H1 (cell line): ENCODE measurements around the gene MACROD1. TPM values are rescaled to one million over a fixed set of nuclear protein-coding genes. Genes with fewer than 3 reads are reported as not detected.

Experiments
- KDM5A ChIP-seq: fragments of 200-600 bp; IDR thresholded peaks from 2 replicates; pipeline ENCODE4 v1.7.1; 2012; ENCODE audit warnings: mild to moderate bottlenecking, low read length, inconsistent platforms, mixed read lengths
- POLR2AphosphoS5 ChIP-seq: IDR thresholded peaks from 2 replicates; pipeline ENCODE4 v1.6.1; 2011; ENCODE audit warnings: low read depth, low read length
- RBBP5 ChIP-seq: IDR thresholded peaks from 2 replicates; pipeline ENCODE4 v1.7.1; 2012; ENCODE audit warnings: low read depth, mild to moderate bottlenecking, inconsistent platforms, low read length, moderate library complexity, borderline replicate concordance
- SIX5 ChIP-seq: IDR thresholded peaks from 2 replicates; pipeline ENCODE4 v1.6.1; 2011; ENCODE audit warnings: mild to moderate bottlenecking, low read depth, low read length
- TAF7 ChIP-seq: optimal IDR thresholded peaks from 2 replicates; pipeline ENCODE3; 2011; ENCODE audit warnings: low read depth, mild to moderate bottlenecking, inconsistent platforms, low read length, moderate library complexity, borderline replicate concordance
- TCF12 ChIP-seq: IDR thresholded peaks from 2 replicates; pipeline ENCODE4 v1.6.1; 2011; ENCODE audit warnings: low read depth, mild to moderate bottlenecking, low read length
- polyA plus RNA-seq, 7 experiments: library from polyadenylated mRNA; depleted of rRNA in 3 of 7; stranded (reverse) in 5 of 7; unstranded in 2 of 7; fragments of >200 nt in 5 of 7; fragments of 200-250 nt in 2 of 7; gene quantifications; 1 replicate in 5 of 7; 2 replicates in 1 of 7; 4 replicates in 1 of 7; pipeline versions ENCODE4 v1.2.1 to v1.2.3, GENCODE V29; 2011 to 2013; ENCODE audit warnings: missing spikeins in 2 of 7, mixed read lengths in 2 of 7
- total RNA-seq: library from RNA; stranded (reverse); fragmentation: NEBNext Ultra II Directional; extraction: Animal tissue kit (Norgen Biotek cat#: 25700); gene quantifications from 2 replicates; pipeline ENCODE4 v1.2.1, GENCODE V29; 2021

Gene MACROD1
- total and polyA plus RNA-seq, 2 of the 8 experiments (the other 6 are each of a cell fraction or from before 2014, with no cell fraction given), result 19.5 to 34.1 TPM

GRCh38 chr11:64017945-64018224, 148.0 kb downstream of the MACROD1 start (continued):
- TF ChIP-seq RBBP5 (no peak), TAF7 (no peak), SIX5 (no peak), KDM5A (no peak), POLR2AphosphoS5 (no peak), TCF12 (no peak)
- TF ChIP-seq, all 59 proteins: peak for 0
